NB4 (cell line): ENCODE results near the gene XCL1.
A peak's percentile ranks its signal among the peaks of the same experiment; 100 is the strongest.

ENCODE experiments used
- DNase-seq: peaks from one replicate; pipeline ENCODE4 v3.0.0; 2010; ENCODE audit warnings: low read depth
- H3K4me3 ChIP-seq: one replicate; pipeline ENCODE4 v1.5.1; 2011; ENCODE audit warnings: mild to moderate bottlenecking, low read depth, low read length, moderate library complexity
- CTCF ChIP-seq: IDR thresholded peaks from one replicate; pipeline ENCODE4 v1.5.1; 2012; ENCODE audit warnings: low read depth, low read length
- MAX ChIP-seq: IDR thresholded peaks from 2 replicates; pipeline ENCODE4 v1.6.1; 2011; ENCODE audit warnings: low read depth, low read length
- MYC ChIP-seq: IDR thresholded peaks from 2 replicates; pipeline ENCODE4 v1.6.1; 2011; ENCODE audit warnings: low read depth, low read length
- POLR2A ChIP-seq: IDR thresholded peaks from 2 replicates; pipeline ENCODE4 v1.6.1; 2011; ENCODE audit warnings: mild to moderate bottlenecking; ENCODE audit not compliant: insufficient read length; ENCODE audit errors: extremely low read depth

XCL1 gene

GRCh38 chr1:168617974-168618750 lies 41.8 kb downstream of the XCL1 start:
- no peak for TF ChIP-seq POLR2A
- no peak for TF ChIP-seq CTCF
- no peak for TF ChIP-seq MAX
- no peak for TF ChIP-seq MYC
- no peak overlapping the region for H3K4me3 ChIP-seq
- DNase-seq, result no peak

GRCh38 chr1:168618886-168619285 lies 42.5 kb downstream of the XCL1 start:
- H3K4me3 ChIP-seq, result no peak overlapping the region
- no peak for DNase-seq
- TF ChIP-seq MAX (no peak), CTCF (no peak), POLR2A (no peak), MYC (no peak)

- TF ChIP-seq MAX (no peak), CTCF (no peak), MYC (no peak), POLR2A (no peak)
- no peak for DNase-seq
- no peak overlapping the region for H3K4me3 ChIP-seq
Measured at GRCh38 chr1:168621356-168621755, 45.0 kb downstream of the XCL1 start.

- TF ChIP-seq POLR2A, result no peak
- no peak for TF ChIP-seq MAX
- peak; percentile 67 for DNase-seq
Measured at GRCh38 chr1:168623003-168623828, 46.8 kb downstream of the XCL1 start.

GRCh38 chr1:168623831-168624230 lies 47.4 kb downstream of the XCL1 start:
- no peak for TF ChIP-seq POLR2A
- no peak for TF ChIP-seq MYC
- no peak for TF ChIP-seq MAX
- no peak for TF ChIP-seq CTCF
- no peak overlapping the region for H3K4me3 ChIP-seq
- no peak for DNase-seq

More at GRCh38 chr1:168623003-168623828, 46.8 kb downstream of the XCL1 start:
- no peak overlapping the region for H3K4me3 ChIP-seq

GRCh38 chr1:168626326-168626725 lies 49.9 kb downstream of the XCL1 start:
- H3K4me3 ChIP-seq, result no peak overlapping the region
- peak; percentile 52 for DNase-seq
- TF ChIP-seq MYC (no peak), CTCF (no peak), MAX (no peak), POLR2A (no peak)
